Naive thymus-derived CD4-positive, alpha-beta T cell (primary cell): ENCODE data around the gene TMEM108. TPM values are rescaled to one million over a fixed set of nuclear protein-coding genes. Genes with fewer than 3 reads are reported as not detected.

Experiments used
- ATAC-seq: fragments of 150-1000 bp; cut with Tn5 transposase; 2 replicates; pipeline ENCODE4 v1.10.0; 2021; ENCODE audit warnings: mild to moderate bottlenecking, moderate library complexity
- CTCF ChIA-PET: fragments of 350-600 bp; sonication (Branson Sonifier 250); formaldehyde crosslinking; loops from one replicate; lab custom pipeline; 2021; ENCODE audit warnings: antibody characterized with exemption; lab: Charles Lee
- POLR2A ChIA-PET: fragments of 350-600 bp; sonication (Branson Sonifier 250); formaldehyde crosslinking; loops from one replicate; lab custom pipeline; 2021; ENCODE audit warnings: antibody characterized with exemption, inconsistent platforms; lab: Charles Lee
- DNase-seq, 9 donors: peaks; one replicate each; pipeline versions ENCODE4 v3.0.0 to v3.0.0-alpha.2; 2020 to 2022; ENCODE audit warnings: mixed read lengths in 1 of 9
- H3K27ac ChIP-seq: one replicate; pipeline ENCODE4 v1.7.0; 2013; ENCODE audit warnings: mild to moderate bottlenecking, low read depth, low read length, moderate library complexity
- H3K27me3 ChIP-seq, 2 donors: one replicate each; pipeline ENCODE4 v1.7.0; 2013; ENCODE audit warnings: low read length in 2 of 2, mild to moderate bottlenecking in 2 of 2, moderate library complexity in 2 of 2; ENCODE audit not compliant: control insufficient read depth in 2 of 2, insufficient read depth in 2 of 2
- H3K36me3 ChIP-seq, 3 experiments: 1 replicate in 2 of 3; 2 replicates in 1 of 3; pipeline ENCODE4 v1.7.0; 2013; ENCODE audit warnings: low read length in 3 of 3, mild to moderate bottlenecking in 3 of 3, moderate library complexity in 1 of 3; ENCODE audit not compliant: insufficient read depth in 3 of 3, control insufficient read depth in 2 of 3
- H3K4me1 ChIP-seq, 2 donors: one replicate each; pipeline ENCODE4 v1.7.0; 2013; ENCODE audit warnings: low read length in 2 of 2, mild to moderate bottlenecking in 2 of 2, moderate library complexity in 1 of 2; ENCODE audit not compliant: control insufficient read depth in 2 of 2, insufficient read depth in 2 of 2
- H3K4me3 ChIP-seq: 2 replicates; pipeline ENCODE4 v1.7.0; 2013; ENCODE audit warnings: mild to moderate bottlenecking, low read length
- H3K9me3 ChIP-seq, 3 experiments: 1 replicate in 2 of 3; 2 replicates in 1 of 3; pipeline ENCODE4 v1.7.0; 2013; ENCODE audit warnings: low read length in 3 of 3; ENCODE audit not compliant: control insufficient read depth in 2 of 3
- H3K27ac Mint-ChIP-seq, 9 donors: one replicate each; pipeline ENCODE4 v1.8.0; 2020 to 2022; ENCODE audit warnings: mixed read lengths in 9 of 9, mild to moderate bottlenecking in 8 of 9, moderate library complexity in 5 of 9, inconsistent platforms in 2 of 9
- H3K27me3 Mint-ChIP-seq, 5 donors: one replicate each; pipeline ENCODE4 v1.8.0; 2021 to 2022; ENCODE audit warnings: mixed read lengths in 5 of 5, mild to moderate bottlenecking in 1 of 5
- H3K36me3 Mint-ChIP-seq, 5 donors: one replicate each; pipeline ENCODE4 v1.8.0; 2020 to 2022; ENCODE audit warnings: mixed read lengths in 5 of 5, mild to moderate bottlenecking in 3 of 5, inconsistent platforms in 1 of 5
- H3K4me1 Mint-ChIP-seq, 7 donors: one replicate each; pipeline ENCODE4 v1.8.0; 2020 to 2022; ENCODE audit warnings: mixed read lengths in 7 of 7, mild to moderate bottlenecking in 3 of 7, inconsistent platforms in 1 of 7
- H3K4me3 Mint-ChIP-seq, 10 donors: one replicate each; pipeline ENCODE4 v1.8.0; 2020 to 2022; ENCODE audit warnings: mild to moderate bottlenecking in 10 of 10, mixed read lengths in 10 of 10, moderate library complexity in 6 of 10, inconsistent platforms in 2 of 10
- H3K9me3 Mint-ChIP-seq, 11 donors: one replicate each; pipeline ENCODE4 v1.8.0; 2020 to 2022; ENCODE audit warnings: mixed read lengths in 11 of 11, mild to moderate bottlenecking in 4 of 11, inconsistent platforms in 1 of 11, moderate library complexity in 1 of 11
- intact Hi-C, 2 donors: fragments of 100-400 bp; cut with micrococcal nuclease; formaldehyde crosslinking; loops; one replicate each; pipeline ENCODE4 v1.15.1; 2023
- polyA plus RNA-seq, 2 donors: library from polyadenylated mRNA; unstranded; fragments of 300-500 nt; fragmentation: Illumina TruSeq; gene quantifications; one replicate each; pipeline ENCODE4 v1.2.3, GENCODE V29; 2021
- total RNA-seq, 6 experiments: library from RNA in 5 of 6; stranded (reverse) in 5 of 6; gene quantifications; 1 replicate in 5 of 6; 2 replicates in 1 of 6; pipeline ENCODE4 v1.2.3 and lab custom pipeline; 2021 to 2026

The TMEM108 gene
- total and polyA plus RNA-seq, 7 experiments from 2014 or later: not detected

DNA sequence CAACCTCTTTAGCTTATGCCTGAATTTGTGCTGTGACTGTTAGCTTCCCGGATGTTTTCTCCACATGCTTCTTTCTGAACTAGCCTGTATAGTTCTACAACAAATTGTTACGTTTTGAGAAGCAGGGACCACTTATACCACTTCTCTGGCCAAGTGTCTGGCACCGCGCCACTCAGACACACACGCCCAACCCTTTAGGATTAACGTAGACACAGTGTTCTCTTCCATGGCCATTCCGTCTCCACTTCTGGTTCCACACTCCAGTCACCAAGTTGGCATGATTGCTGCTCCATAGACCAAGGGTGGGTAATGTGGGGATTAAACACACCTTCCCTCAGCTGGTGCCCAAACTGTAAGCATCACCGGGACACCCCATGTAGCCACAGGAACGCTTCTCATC lies 755 bp upstream of the TMEM108 start:
- peaks cover 0 to 6% of the 10 kb centered on the region in 2 donors for H3K27me3 ChIP-seq
- H3K27ac ChIP-seq: no peak overlapping the region
- no peak overlapping the region for H3K4me3 ChIP-seq
- no peaks in the 10 kb centered on the region for H3K9me3 ChIP-seq
- no peaks in the 10 kb centered on the region for H3K4me1 ChIP-seq
- Mint-ChIP-seq H3K36me3 (peaks cover 0 to 5% (median 0%) of the 10 kb centered on the region in 5 donors), H3K27me3 (peaks cover 49 to 71% (median 62%) of the 10 kb centered on the region in 5 donors), H3K4me1 (peaks cover 0 to 15% (median 8%) of the 10 kb centered on the region in 7 donors), H3K27ac (peak overlapping the region in 1 of 9 donors; percentile 55), H3K4me3 (peak overlapping the region; percentile 27 to 75 (median 50)), H3K9me3 (peaks cover 0 to 7% (median 0%) of the 10 kb centered on the region in 11 donors)
- CTCF ChIA-PET: no interaction called here
- intact Hi-C loops: loop anchor here in 1 of 2 donors (10.0 kb wide), 1 partner anchor 347 kb away; no protein-coding TSS in a partner anchor
- no peak for ATAC-seq
- no peak for DNase-seq
- no peaks in the 10 kb centered on the region for H3K36me3 ChIP-seq
- POLR2A ChIA-PET: no interaction called here

DNA sequence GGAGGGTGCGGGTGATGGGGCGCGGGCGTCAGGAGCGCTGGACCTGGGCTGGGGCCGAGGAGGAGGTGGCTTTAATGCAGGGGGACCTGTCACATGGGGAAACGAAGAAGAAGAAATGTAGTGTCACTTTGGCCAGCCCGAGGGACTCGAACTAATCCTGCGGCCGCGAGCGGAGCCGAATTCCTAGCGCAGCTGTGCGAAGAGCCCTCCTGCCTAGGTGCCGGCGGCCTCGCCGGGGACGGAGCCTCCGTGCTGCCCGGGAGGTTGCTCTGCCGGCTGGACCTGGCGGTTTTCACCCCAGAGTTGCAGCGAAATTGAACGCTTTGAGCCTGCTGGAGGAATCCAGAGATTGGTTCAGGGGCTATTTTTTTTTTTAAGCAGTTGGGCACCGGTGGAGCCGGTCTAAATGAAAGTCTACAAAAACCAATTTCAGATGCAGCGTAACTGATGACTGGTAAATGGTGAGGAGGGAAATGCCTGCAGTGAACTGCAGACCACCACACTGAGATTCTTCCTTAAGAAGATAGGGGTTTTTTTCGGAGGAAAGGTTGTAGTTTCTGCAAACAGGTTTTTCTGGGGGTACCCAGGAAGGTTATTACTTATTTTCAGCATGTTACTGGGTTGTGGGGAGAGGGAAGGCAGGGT lies 662 bp downstream of the TMEM108 start:
- Mint-ChIP-seq H3K9me3 (peaks cover 0 to 7% (median 0%) of the 10 kb centered on the region in 11 donors), H3K27me3 (peaks cover 49 to 66% (median 58%) of the 10 kb centered on the region in 5 donors), H3K36me3 (peaks cover 0 to 5% (median 0%) of the 10 kb centered on the region in 5 donors), H3K27ac (no peak overlapping the region), H3K4me1 (peaks cover 0 to 15% (median 8%) of the 10 kb centered on the region in 7 donors), H3K4me3 (peak overlapping the region in 5 of 10 donors; percentile 17 to 73 (median 30))
- intact Hi-C loops: loop anchor here in 1 of 2 donors (10.0 kb wide), 1 partner anchor 346 kb away; no protein-coding TSS in a partner anchor
- Histone ChIP-seq H3K27me3 (peaks cover 0 to 6% of the 10 kb centered on the region in 2 donors), H3K9me3 (no peaks in the 10 kb centered on the region), H3K4me1 (no peaks in the 10 kb centered on the region), H3K4me3 (no peak overlapping the region), H3K27ac (no peak overlapping the region), H3K36me3 (no peaks in the 10 kb centered on the region)
- DNase-seq (no peak), ATAC-seq (no peak)
- POLR2A ChIA-PET: no interaction called here
- CTCF ChIA-PET: no interaction called here

DNA sequence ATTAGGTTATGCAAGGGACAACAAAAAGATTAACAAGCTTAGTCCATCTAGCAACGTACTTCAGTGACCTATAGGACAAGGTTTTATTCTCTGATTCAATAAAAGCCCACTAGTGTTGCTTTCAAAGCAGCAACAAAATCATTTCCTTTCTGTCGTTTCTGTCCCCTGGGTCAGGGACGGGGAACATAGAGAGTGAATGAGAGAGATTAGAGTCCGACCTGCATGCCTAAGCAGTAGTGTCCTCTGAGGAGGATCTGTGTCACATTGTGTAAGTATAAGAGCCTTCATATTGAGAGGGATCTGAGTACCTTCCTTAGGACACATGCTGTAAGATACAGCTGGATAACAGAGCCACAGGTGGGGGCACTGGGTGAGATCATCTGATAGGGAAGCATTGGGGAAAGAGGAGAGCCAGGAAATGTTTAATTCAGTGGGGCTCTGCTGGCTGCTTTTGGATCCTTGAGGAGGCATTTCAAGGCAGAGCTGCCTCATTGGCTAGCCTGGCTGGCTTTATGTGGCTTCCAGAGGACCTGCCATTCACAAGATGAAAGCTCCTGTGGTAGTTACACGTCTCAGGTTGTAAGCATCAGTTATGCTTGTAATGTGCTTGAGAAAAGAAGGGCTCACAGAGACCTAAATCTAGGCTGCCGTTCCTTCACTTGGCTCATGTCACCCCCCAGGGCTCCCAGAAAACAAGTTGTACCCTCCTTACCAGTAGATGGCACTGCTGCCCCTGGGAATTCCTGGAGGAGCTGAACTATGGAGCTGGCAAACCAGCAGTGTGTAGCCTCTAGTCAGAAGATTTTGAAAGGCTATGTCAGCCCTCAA lies 2.7 kb downstream of the TMEM108 start:
- Histone ChIP-seq H3K4me3 (no peak overlapping the region), H3K4me1 (no peaks in the 10 kb centered on the region), H3K9me3 (no peaks in the 10 kb centered on the region), H3K27ac (no peak overlapping the region), H3K36me3 (no peaks in the 10 kb centered on the region), H3K27me3 (peaks cover 0 to 6% of the 10 kb centered on the region in 2 donors)
- Mint-ChIP-seq H3K9me3 (peaks cover 0 to 7% (median 0%) of the 10 kb centered on the region in 11 donors), H3K27ac (no peak overlapping the region), H3K4me1 (peaks cover 0 to 15% (median 8%) of the 10 kb centered on the region in 7 donors), H3K36me3 (peaks cover 0 to 5% (median 0%) of the 10 kb centered on the region in 5 donors), H3K27me3 (peaks cover 36 to 55% (median 43%) of the 10 kb centered on the region in 5 donors), H3K4me3 (no peak overlapping the region)
- ATAC-seq (peak; percentile 29), DNase-seq (peak in 1 of 9 donors; percentile 23)
- ChIA-PET POLR2A (no interaction called here), CTCF (no interaction called here)
- intact Hi-C loops: no loop called here

DNA sequence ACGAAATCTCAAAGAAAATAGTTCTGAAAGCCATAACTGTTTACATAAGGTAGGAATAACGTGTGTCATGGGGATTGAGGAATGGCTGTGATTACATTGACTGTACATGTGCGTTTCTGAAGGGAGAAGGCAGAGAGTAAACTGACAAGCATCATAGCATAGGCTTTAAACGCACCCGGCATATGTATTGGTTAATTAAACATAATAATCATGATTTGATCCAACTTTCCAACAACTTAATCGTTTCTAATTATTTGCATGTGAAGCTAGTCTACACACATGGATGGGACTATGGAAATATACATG lies 3.3 kb downstream of the TMEM108 start:
- peaks cover 30 to 51% (median 39%) of the 10 kb centered on the region in 5 donors for H3K27me3 Mint-ChIP-seq
- H3K4me1 ChIP-seq: no peaks in the 10 kb centered on the region
- H3K36me3 Mint-ChIP-seq: peaks cover 0 to 5% (median 0%) of the 10 kb centered on the region in 5 donors
- no peak for DNase-seq
- H3K4me3 ChIP-seq: no peak overlapping the region
- H3K27ac ChIP-seq: no peak overlapping the region
- POLR2A ChIA-PET: no interaction called here
- no peaks in the 10 kb centered on the region for H3K36me3 ChIP-seq
- H3K27me3 ChIP-seq: peaks cover 0 to 6% of the 10 kb centered on the region in 2 donors
- H3K9me3 Mint-ChIP-seq: peaks cover 0 to 7% (median 0%) of the 10 kb centered on the region in 11 donors
- H3K4me1 Mint-ChIP-seq: peaks cover 0 to 15% (median 8%) of the 10 kb centered on the region in 7 donors
- CTCF ChIA-PET: no interaction called here
- H3K9me3 ChIP-seq: no peaks in the 10 kb centered on the region
- ATAC-seq: no peak
- no peak overlapping the region for H3K27ac Mint-ChIP-seq
- intact Hi-C loops: no loop called here
- H3K4me3 Mint-ChIP-seq: no peak overlapping the region

DNA sequence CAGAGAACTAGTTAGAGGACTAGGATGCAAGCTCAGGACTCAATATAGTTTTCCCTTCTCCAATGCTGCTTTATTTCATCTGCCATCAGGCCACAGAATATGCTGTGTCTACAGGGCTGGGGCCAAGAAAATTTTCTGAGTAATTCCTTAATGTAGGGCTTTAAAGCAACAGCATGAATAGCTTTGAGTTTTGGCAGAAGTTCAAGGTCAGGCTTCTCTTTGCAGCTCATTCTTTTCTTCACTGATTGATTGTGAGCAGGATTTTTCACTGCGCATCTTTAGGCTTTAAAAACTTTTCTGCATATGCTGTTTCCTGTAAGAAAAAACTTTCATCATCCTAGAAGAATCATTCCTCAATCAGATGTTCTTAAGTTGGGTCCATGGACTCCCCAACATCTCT lies 4.6 kb downstream of the TMEM108 start:
- peaks cover 0 to 11% (median 5%) of the 10 kb centered on the region in 7 donors for H3K4me1 Mint-ChIP-seq
- H3K27me3 ChIP-seq: peaks cover 0 to 4% of the 10 kb centered on the region in 2 donors
- no peaks in the 10 kb centered on the region for H3K36me3 ChIP-seq
- no peaks in the 10 kb centered on the region for H3K4me1 ChIP-seq
- no peak overlapping the region for H3K27ac ChIP-seq
- H3K9me3 Mint-ChIP-seq: peaks cover 0 to 4% (median 0%) of the 10 kb centered on the region in 11 donors
- no peak overlapping the region for H3K4me3 ChIP-seq
- no peak for ATAC-seq
- no peak overlapping the region for H3K4me3 Mint-ChIP-seq
- peaks cover 0 to under 1% (median 0%) of the 10 kb centered on the region in 5 donors for H3K36me3 Mint-ChIP-seq
- no peak for DNase-seq
- no peak overlapping the region for H3K27ac Mint-ChIP-seq
- CTCF ChIA-PET: no interaction called here
- H3K27me3 Mint-ChIP-seq: peaks cover 19 to 38% (median 29%) of the 10 kb centered on the region in 5 donors
- intact Hi-C loops: no loop called here
- H3K9me3 ChIP-seq: no peaks in the 10 kb centered on the region
- POLR2A ChIA-PET: no interaction called here

DNA sequence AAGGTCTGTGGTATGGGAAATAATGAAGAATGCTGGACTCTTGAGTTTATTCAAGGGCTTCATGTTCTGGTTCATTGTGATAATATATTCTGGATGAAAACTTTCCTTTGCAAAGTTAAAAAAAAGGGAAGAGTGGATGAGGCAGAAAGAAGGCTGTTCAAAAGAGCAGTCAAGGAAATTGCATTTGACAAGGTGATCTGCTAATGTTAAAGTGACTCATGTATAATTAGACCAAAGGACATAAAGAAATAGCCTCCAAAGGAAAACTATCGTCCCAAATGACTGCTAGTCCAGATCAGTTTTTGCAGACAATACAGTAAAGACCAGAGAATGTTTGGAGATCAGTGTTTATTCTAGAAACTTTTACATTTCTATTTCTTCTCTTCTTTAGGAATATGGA lies 9.8 kb downstream of the TMEM108 start:
- DNase-seq: no peak
- Mint-ChIP-seq H3K27ac (no peak overlapping the region), H3K4me1 (no peaks in the 10 kb centered on the region), H3K36me3 (no peaks in the 10 kb centered on the region), H3K4me3 (no peak overlapping the region), H3K27me3 (peaks cover 0 to 15% (median 9%) of the 10 kb centered on the region in 5 donors), H3K9me3 (peaks cover 0 to 2% (median 0%) of the 10 kb centered on the region in 11 donors)
- H3K4me1 ChIP-seq: no peaks in the 10 kb centered on the region
- no peaks in the 10 kb centered on the region for H3K36me3 ChIP-seq
- intact Hi-C loops: no loop called here
- no peak overlapping the region for H3K27ac ChIP-seq
- CTCF ChIA-PET: no interaction called here
- POLR2A ChIA-PET: no interaction called here
- no peaks in the 10 kb centered on the region for H3K27me3 ChIP-seq
- ATAC-seq: no peak
- no peaks in the 10 kb centered on the region for H3K9me3 ChIP-seq
- no peak overlapping the region for H3K4me3 ChIP-seq
